Activated T-helper 9 cell treated with anti-CD3 and anti-CD28 coated beads, Interleukin-2, amount 50 U/mL, for 16 hours (primary cell): Measurements from ENCODE around the gene IRS2.
"Not testable (repeated sequence)": the region's sequence is repeated elsewhere in the genome, so short reads cannot be mapped to it uniquely, and the experiment has no call there.

Experiments
- DNase-seq: peaks from one replicate; pipeline ENCODE4 v3.0.0-alpha.2; 2020; ENCODE audit warnings: low read depth

Gene IRS2

GRCh38 chr13:109786457-109787134 is at the start of gene IRS2:
Gene IRS2 (minus strand): TSS chr13:109786583. CDS start chr13:109786053, 530 bp downstream.
- DNase-seq: peak; percentile 90

GRCh38 chr13:109834973-109835720 is 48.8 kb upstream of the IRS2 start:
- DNase-seq: no peak

- no peak for DNase-seq
These were observed 47.6 kb upstream of the IRS2 start for GRCh38 chr13:109833940-109834339.

- no peak for DNase-seq
These were observed 46.7 kb upstream of the IRS2 start for GRCh38 chr13:109833071-109833470.

- DNase-seq: not testable (repeated sequence)
These were observed 42.4 kb upstream of the IRS2 start for GRCh38 chr13:109828591-109829316.

GRCh38 chr13:109823201-109823600 is 36.8 kb upstream of the IRS2 start:
- DNase-seq: not testable (repeated sequence)

- DNase-seq: no peak
These were observed 34.7 kb upstream of the IRS2 start for GRCh38 chr13:109821103-109821502.

- DNase-seq: no peak
These were observed 33.5 kb upstream of the IRS2 start for GRCh38 chr13:109819874-109820273.

- no peak for DNase-seq
These were observed 32.5 kb upstream of the IRS2 start for GRCh38 chr13:109818886-109819285.

GRCh38 chr13:109817591-109818535 is 31.5 kb upstream of the IRS2 start:
- DNase-seq: no peak

GRCh38 chr13:109816808-109817203 is 30.4 kb upstream of the IRS2 start:
- no peak for DNase-seq

- no peak for DNase-seq
These were observed 29.9 kb upstream of the IRS2 start for GRCh38 chr13:109816112-109816807.

- no peak for DNase-seq
These were observed 29.3 kb upstream of the IRS2 start for GRCh38 chr13:109815651-109816050.

- no peak for DNase-seq
These were observed 27.3 kb upstream of the IRS2 start for GRCh38 chr13:109813663-109814062.

- DNase-seq: no peak
These were observed 26.0 kb upstream of the IRS2 start for GRCh38 chr13:109812382-109812781.

GRCh38 chr13:109810761-109811510 is 24.6 kb upstream of the IRS2 start:
- no peak for DNase-seq

- DNase-seq: no peak
These were observed 23.0 kb upstream of the IRS2 start for GRCh38 chr13:109809216-109809932.

GRCh38 chr13:109807345-109807744 is 21.0 kb upstream of the IRS2 start:
- no peak for DNase-seq

GRCh38 chr13:109804654-109805053 is 18.3 kb upstream of the IRS2 start:
- DNase-seq: no peak

GRCh38 chr13:109803825-109804224 is 17.4 kb upstream of the IRS2 start:
- no peak for DNase-seq
